CD14-positive monocyte (primary cell): ENCODE results near the gene MTF1. TPM values are rescaled to one million over a fixed set of nuclear protein-coding genes. Genes with fewer than 3 reads are reported as not detected.

Source experiments
- DNase-seq, 3 donors: peaks; one replicate each; pipeline ENCODE4 v3.0.0-alpha.2; 2011 to 2022
- H2AFZ ChIP-seq: 2 replicates; pipeline ENCODE4 v1.6.0; 2012; ENCODE audit warnings: mild to moderate bottlenecking, low read depth, low read length, inconsistent platforms; ENCODE audit not compliant: insufficient read depth, poor library complexity, severe bottlenecking
- H3K27ac ChIP-seq, 2 donors: 1 replicate in 1 of 2; 2 replicates in 1 of 2; pipeline ENCODE4 v1.5.1; 2012 to 2013; ENCODE audit warnings: low read length in 2 of 2, control low read depth in 1 of 2, inconsistent platforms in 1 of 2, low read depth in 1 of 2, mild to moderate bottlenecking in 1 of 2
- H3K27me3 ChIP-seq, 2 donors: one replicate each; pipeline versions ENCODE4 v1.6.0 to v1.6.1; 2011 to 2013; ENCODE audit warnings: low read length in 2 of 2; ENCODE audit not compliant: control insufficient read depth in 2 of 2, insufficient read depth in 2 of 2
- H3K36me3 ChIP-seq, 2 donors: replicated peaks in 1 of 2; 1 replicate in 1 of 2; 2 replicates in 1 of 2; pipeline versions ENCODE4 v1.5.1 to v1.6.1; 2012 to 2013; ENCODE audit warnings: low read length in 2 of 2, control low read depth in 1 of 2, inconsistent platforms in 1 of 2, mild to moderate bottlenecking in 1 of 2; ENCODE audit not compliant: insufficient read depth in 2 of 2, control insufficient read depth in 1 of 2
- H3K4me1 ChIP-seq, 2 donors: 1 replicate in 1 of 2; 2 replicates in 1 of 2; pipeline versions ENCODE4 v1.5.1 to v1.6.1; 2012 to 2013; ENCODE audit warnings: low read length in 2 of 2, control low read depth in 1 of 2, inconsistent platforms in 1 of 2, mild to moderate bottlenecking in 1 of 2, moderate library complexity in 1 of 2; ENCODE audit not compliant: insufficient read depth in 2 of 2, control insufficient read depth in 1 of 2
- H3K4me2 ChIP-seq: replicated peaks from 2 replicates; pipeline ENCODE3; 2012; ENCODE audit warnings: low read length, moderate library complexity, mild to moderate bottlenecking; ENCODE audit not compliant: poor library complexity, severe bottlenecking; ENCODE audit errors: extremely low read depth
- H3K4me3 ChIP-seq, 3 experiments: fragments of 200-600 bp in 1 of 3; sonication (generic) in 1 of 3; replicated peaks in 1 of 3; 1 replicate in 2 of 3; 2 replicates in 1 of 3; pipeline ENCODE4 v1.5.1; 2011 to 2013; ENCODE audit warnings: low read length in 3 of 3, mild to moderate bottlenecking in 3 of 3, control low read depth in 2 of 3, low read depth in 2 of 3, inconsistent platforms in 1 of 3, moderate library complexity in 1 of 3
- H3K79me2 ChIP-seq: 2 replicates; pipeline ENCODE4 v1.6.0; 2012; ENCODE audit warnings: mild to moderate bottlenecking, control low read depth, inconsistent platforms, low read length, moderate library complexity; ENCODE audit not compliant: insufficient read depth
- H3K9ac ChIP-seq: 2 replicates; pipeline ENCODE4 v1.6.0; 2017; ENCODE audit warnings: low read length, mild to moderate bottlenecking; ENCODE audit not compliant: insufficient read depth, poor library complexity, severe bottlenecking
- H3K9me3 ChIP-seq, 2 donors: replicated peaks in 1 of 2; 1 replicate in 1 of 2; 2 replicates in 1 of 2; pipeline versions ENCODE4 v1.5.1 to v1.6.1; 2012 to 2013; ENCODE audit warnings: low read length in 2 of 2, control low read depth in 1 of 2; ENCODE audit not compliant: control insufficient read depth in 1 of 2, insufficient read depth in 1 of 2
- H4K20me1 ChIP-seq: 2 replicates; pipeline ENCODE4 v1.6.0; 2012; ENCODE audit warnings: mild to moderate bottlenecking, low read length, control low read depth, moderate library complexity; ENCODE audit not compliant: insufficient read depth
- H3K27ac Mint-ChIP-seq, 7 donors: one replicate each; pipeline ENCODE4 v1.8.0; 2020; ENCODE audit warnings: mild to moderate bottlenecking in 7 of 7, mixed read lengths in 7 of 7, moderate library complexity in 6 of 7, inconsistent platforms in 2 of 7
- H3K27me3 Mint-ChIP-seq, 3 donors: one replicate each; pipeline ENCODE4 v1.8.0; 2021 to 2022; ENCODE audit warnings: low read depth in 3 of 3, mild to moderate bottlenecking in 3 of 3, mixed read lengths in 3 of 3, moderate library complexity in 3 of 3, inconsistent platforms in 1 of 3
- H3K36me3 Mint-ChIP-seq, 2 donors: one replicate each; pipeline ENCODE4 v1.8.0; 2020; ENCODE audit warnings: mixed read lengths in 2 of 2, inconsistent platforms in 1 of 2, mild to moderate bottlenecking in 1 of 2
- H3K4me1 Mint-ChIP-seq: one replicate; pipeline ENCODE4 v1.8.0; 2020; ENCODE audit warnings: mild to moderate bottlenecking, mixed read lengths
- H3K4me3 Mint-ChIP-seq, 2 donors: one replicate each; pipeline ENCODE4 v1.8.0; 2020; ENCODE audit warnings: mild to moderate bottlenecking in 2 of 2, mixed read lengths in 2 of 2, moderate library complexity in 1 of 2
- H3K9me3 Mint-ChIP-seq, 7 donors: one replicate each; pipeline ENCODE4 v1.8.0; 2020 to 2022; ENCODE audit warnings: mixed read lengths in 7 of 7, mild to moderate bottlenecking in 6 of 7, moderate library complexity in 6 of 7, inconsistent platforms in 2 of 7
- WGBS: methylation state at CpG from one replicate; pipeline ENCODE4 v1.1.5; 2013; ENCODE audit warnings: missing lambda C conversion rate; ENCODE audit not compliant: insufficient coverage; 5-methylcytosine and 5-hydroxymethylcytosine counted together
- intact Hi-C, 2 donors: fragments of 100-400 bp; cut with micrococcal nuclease; formaldehyde crosslinking; loops; one replicate each; pipeline versions ENCODE4 v1.15.0 to v1.15.1; 2023
- polyA plus RNA-seq, 3 donors: library from polyadenylated mRNA; depleted of rRNA in 1 of 3; unstranded in 2 of 3; stranded (reverse) in 1 of 3; fragments of 300-500 nt in 2 of 3; fragments of >200 nt in 1 of 3; fragmentation: Illumina TruSeq in 2 of 3; gene quantifications; 1 replicate in 2 of 3; 2 replicates in 1 of 3; pipeline ENCODE4 v1.2.3, GENCODE V29; 2012 to 2021
- TF ChIP-seq, protein P1 (sequence below): fragments of 200-600 bp; IDR thresholded peaks from one replicate; pipeline ENCODE4 v1.8.0; 2022; ENCODE audit warnings: antibody characterized with exemption, mild to moderate bottlenecking

The MTF1 gene
- polyA plus RNA-seq, 3 donors, result 17.1 to 41.0 (median 29.6) TPM

DNA sequence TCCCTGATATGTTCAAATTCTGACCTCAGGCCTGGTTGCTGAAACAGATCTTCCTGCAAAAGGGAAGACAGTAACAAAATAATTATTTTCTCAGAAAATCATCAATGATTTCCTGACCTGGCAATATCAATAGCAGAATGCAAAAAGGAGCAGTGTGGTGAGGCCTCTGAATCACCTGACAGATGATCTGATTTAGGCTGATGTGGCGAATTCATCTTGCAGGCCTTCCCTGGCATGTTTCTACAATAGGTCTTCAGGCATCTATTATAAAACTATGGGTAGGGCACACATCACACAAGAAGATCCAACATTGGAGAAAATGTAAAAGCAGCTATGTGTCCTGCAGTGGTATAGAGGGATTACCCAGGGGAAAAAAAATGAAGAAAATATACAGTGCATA, 7.1 kb upstream of the MTF1 start:
- Histone ChIP-seq H3K27ac (no peak overlapping the region), H3K9ac (no peak overlapping the region), H3K36me3 (peaks cover 73 to 83% of the 10 kb centered on the region in 2 donors), H3K9me3 (no peaks in the 10 kb centered on the region), H3K27me3 (no peaks in the 10 kb centered on the region), H3K4me3 (no peak overlapping the region), H4K20me1 (no peaks in the 10 kb centered on the region), H3K4me1 (no peaks in the 10 kb centered on the region), H2AFZ (no peak overlapping the region), H3K79me2 (no peaks in the 10 kb centered on the region), H3K4me2 (no peak overlapping the region)
- Mint-ChIP-seq H3K4me1 (no peaks in the 10 kb centered on the region), H3K4me3 (no peak overlapping the region), H3K36me3 (peaks cover 59 to 88% of the 10 kb centered on the region in 2 donors), H3K27ac (no peak overlapping the region), H3K27me3 (no peaks in the 10 kb centered on the region), H3K9me3 (no peaks in the 10 kb centered on the region)
- WGBS, result no CpG with 5 or more reads among the region's 1 CpG
- intact Hi-C loops, result no loop called here
- TF ChIP-seq, protein P1, sequence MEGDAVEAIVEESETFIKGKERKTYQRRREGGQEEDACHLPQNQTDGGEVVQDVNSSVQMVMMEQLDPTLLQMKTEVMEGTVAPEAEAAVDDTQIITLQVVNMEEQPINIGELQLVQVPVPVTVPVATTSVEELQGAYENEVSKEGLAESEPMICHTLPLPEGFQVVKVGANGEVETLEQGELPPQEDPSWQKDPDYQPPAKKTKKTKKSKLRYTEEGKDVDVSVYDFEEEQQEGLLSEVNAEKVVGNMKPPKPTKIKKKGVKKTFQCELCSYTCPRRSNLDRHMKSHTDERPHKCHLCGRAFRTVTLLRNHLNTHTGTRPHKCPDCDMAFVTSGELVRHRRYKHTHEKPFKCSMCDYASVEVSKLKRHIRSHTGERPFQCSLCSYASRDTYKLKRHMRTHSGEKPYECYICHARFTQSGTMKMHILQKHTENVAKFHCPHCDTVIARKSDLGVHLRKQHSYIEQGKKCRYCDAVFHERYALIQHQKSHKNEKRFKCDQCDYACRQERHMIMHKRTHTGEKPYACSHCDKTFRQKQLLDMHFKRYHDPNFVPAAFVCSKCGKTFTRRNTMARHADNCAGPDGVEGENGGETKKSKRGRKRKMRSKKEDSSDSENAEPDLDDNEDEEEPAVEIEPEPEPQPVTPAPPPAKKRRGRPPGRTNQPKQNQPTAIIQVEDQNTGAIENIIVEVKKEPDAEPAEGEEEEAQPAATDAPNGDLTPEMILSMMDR, result no peak
- no peak for DNase-seq

DNA sequence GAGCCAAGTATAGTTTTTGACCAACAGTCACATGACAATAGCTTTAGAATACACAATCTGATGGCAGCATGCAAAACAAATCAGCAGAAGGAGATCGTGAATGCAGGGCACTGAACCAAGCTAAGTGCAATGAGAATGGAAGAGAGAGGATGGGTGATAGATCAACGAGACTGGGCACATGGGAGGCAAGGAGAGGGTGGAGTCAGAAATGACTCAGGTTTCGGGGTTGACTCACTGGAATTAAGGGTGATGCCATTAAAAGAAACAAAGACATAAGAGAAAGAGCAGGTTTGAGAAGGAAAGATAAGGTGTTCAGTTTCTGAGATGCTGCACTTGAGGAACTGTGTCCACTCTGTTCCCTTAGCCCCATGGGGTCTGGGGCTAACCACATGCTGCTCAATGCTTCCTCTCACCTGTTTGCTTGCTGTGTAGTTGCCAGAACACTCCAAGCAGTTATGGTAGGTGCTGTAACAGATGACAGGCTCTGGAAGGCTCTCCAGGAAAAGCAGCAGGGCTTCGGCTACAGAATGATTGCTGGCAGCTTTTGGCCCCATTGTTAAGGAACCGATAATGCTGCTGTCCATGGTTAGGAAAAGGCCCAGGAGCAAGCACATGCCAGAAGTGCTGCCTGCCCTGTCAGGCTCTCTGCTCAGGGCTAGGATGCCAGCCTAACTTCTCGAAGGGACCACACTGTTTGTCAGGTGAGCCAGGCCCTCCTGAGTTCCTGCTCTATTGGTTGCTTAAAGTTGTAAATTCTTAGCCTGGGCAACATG, 6.1 kb upstream of the MTF1 start:
- intact Hi-C loops, result no loop called here
- H3K27me3 Mint-ChIP-seq, result no peaks in the 10 kb centered on the region

More for the DNA sequence above, 6.1 kb upstream of the MTF1 start:
- Histone ChIP-seq H3K9me3 (no peaks in the 10 kb centered on the region), H3K27me3 (no peaks in the 10 kb centered on the region), H3K27ac (no peak overlapping the region), H3K79me2 (no peaks in the 10 kb centered on the region), H3K36me3 (peaks cover 67 to 82% of the 10 kb centered on the region in 2 donors), H3K9ac (no peak overlapping the region), H2AFZ (no peak overlapping the region), H3K4me2 (no peak overlapping the region), H3K4me3 (no peak overlapping the region), H4K20me1 (no peaks in the 10 kb centered on the region), H3K4me1 (peaks cover 0 to under 1% of the 10 kb centered on the region in 2 donors)
- Mint-ChIP-seq H3K9me3 (no peaks in the 10 kb centered on the region), H3K27ac (no peak overlapping the region), H3K4me3 (no peak overlapping the region), H3K36me3 (peaks cover 55 to 86% of the 10 kb centered on the region in 2 donors), H3K4me1 (no peaks in the 10 kb centered on the region)
- TF ChIP-seq, protein P1, result no peak
- WGBS, result 90% methylated on average over 6 of the region's 6 CpGs
- peak in 1 of 3 donors; percentile 34 for DNase-seq
